Choroid plexus epithelial cell (primary cell): ENCODE data around the gene DYNC1I1.
A peak's percentile ranks its signal among the peaks of the same experiment; 100 is the strongest.

Experiments used
- DNase-seq: peaks from one replicate; pipeline ENCODE4 v3.0.0-alpha.2; 2010; ENCODE audit warnings: low read depth
- H3K4me3 ChIP-seq: 2 replicates; pipeline ENCODE4 v1.5.1; 2011; ENCODE audit warnings: low read depth, mild to moderate bottlenecking, control low read depth, low read length, moderate library complexity
- CTCF ChIP-seq: conservative IDR thresholded peaks from 2 replicates; pipeline ENCODE4 v1.5.1; 2011; ENCODE audit warnings: low read depth, mild to moderate bottlenecking, control low read depth, inconsistent platforms, low read length, moderate library complexity

DYNC1I1 gene

GRCh38 chr7:95788258-95788657 is 15.9 kb downstream of the DYNC1I1 start:
- TF ChIP-seq CTCF: no peak
- DNase-seq: no peak
- H3K4me3 ChIP-seq: no peak overlapping the region

- no peak for TF ChIP-seq CTCF
- H3K4me3 ChIP-seq: no peak overlapping the region
Measured at GRCh38 chr7:95788884-95789283, 16.5 kb downstream of the DYNC1I1 start.

GRCh38 chr7:95793658-95794057 is 21.3 kb downstream of the DYNC1I1 start:
- no peak for TF ChIP-seq CTCF
- no peak for DNase-seq

More at GRCh38 chr7:95788884-95789283, 16.5 kb downstream of the DYNC1I1 start:
- DNase-seq: no peak

GRCh38 chr7:95794917-95795515 is 22.7 kb downstream of the DYNC1I1 start:
- H3K4me3 ChIP-seq: no peak overlapping the region
- DNase-seq: peak; percentile 61
- peak; percentile 68 for TF ChIP-seq CTCF

More at GRCh38 chr7:95793658-95794057, 21.3 kb downstream of the DYNC1I1 start:
- H3K4me3 ChIP-seq: no peak overlapping the region

GRCh38 chr7:95796617-95797016 is 24.3 kb downstream of the DYNC1I1 start:
- TF ChIP-seq CTCF: no peak
- H3K4me3 ChIP-seq: no peak overlapping the region
- no peak for DNase-seq

GRCh38 chr7:95798401-95798930 is 26.1 kb downstream of the DYNC1I1 start:
- peak; percentile 23 for DNase-seq
- no peak overlapping the region for H3K4me3 ChIP-seq
- no peak for TF ChIP-seq CTCF

- no peak for DNase-seq
- no peak overlapping the region for H3K4me3 ChIP-seq
- TF ChIP-seq CTCF: no peak
Measured at GRCh38 chr7:95800787-95801186, 28.4 kb downstream of the DYNC1I1 start.
